ENCODE data around the gene REEP6. TPM values are rescaled to one million over a fixed set of nuclear protein-coding genes. Genes with fewer than 3 reads are reported as not detected.

The REEP6 gene
- 5.1 TPM for total RNA-seq

GRCh38 chr19:1491114-1491848 lies at the start of gene REEP6:
TSS of gene REEP6 (plus strand) at chr19:1491181. CDS start at chr19:1491270, 89 bp downstream.

GRCh38 chr19:1449467-1450442 lies 41.2 kb upstream of the REEP6 start, which contains the start of gene APC2:
TSS of gene APC2 (plus strand) at chr19:1450121. CDS start at chr19:1453002, 2,881 bp downstream.

GRCh38 chr19:1478934-1479707 lies 11.9 kb upstream of the REEP6 start, which contains the start of gene C19orf25:
TSS of gene C19orf25 (minus strand) at chr19:1479215. CDS start at chr19:1478903, 312 bp downstream.

GRCh38 chr19:1490311-1491113 lies 469 bp upstream of the REEP6 start, which contains the start of gene PCSK4:
TSS of gene PCSK4 (minus strand) at chr19:1490350. CDS start at chr19:1490346, 4 bp downstream.

GRCh38 chr19:1512671-1513498 lies 21.9 kb downstream of the REEP6 start, which contains the start of gene ADAMTSL5:
TSS of gene ADAMTSL5 (minus strand) at chr19:1513019. CDS start at chr19:1510943, 2,076 bp downstream.

GRCh38 chr19:1523412-1524286 lies 32.7 kb downstream of the REEP6 start, which contains the start of gene PLK5:
TSS of gene PLK5 (plus strand) at chr19:1524077. CDS start at chr19:1526997, 2,920 bp downstream.

Other genes starting within 250 kb of the REEP6 start
- 18.5 TPM for gene ATP5F1D, start 249.4 kb upstream of the REEP6 start, total RNA-seq
- gene MIDN, start 242.6 kb upstream of the REEP6 start, total RNA-seq, result 14.1 TPM
- 512 TPM for gene CIRBP, start 221.8 kb upstream of the REEP6 start, total RNA-seq
- gene FAM174C, start 215.7 kb upstream of the REEP6 start, total RNA-seq, result 5.8 TPM
- 12.5 TPM for gene EFNA2, start 205.3 kb upstream of the REEP6 start, total RNA-seq
- gene NDUFS7, start 107.3 kb upstream of the REEP6 start, total RNA-seq, result 44.8 TPM
- 22.1 TPM for gene GAMT, start 89.6 kb upstream of the REEP6 start, total RNA-seq
- 27.2 TPM for gene DAZAP1, start 83.6 kb upstream of the REEP6 start, total RNA-seq
- gene RPS15, start 52.8 kb upstream of the REEP6 start, total RNA-seq, result 300 TPM
- 122 TPM for gene APC2, start 41.1 kb upstream of the REEP6 start, total RNA-seq
- gene C19orf25, start 12.0 kb upstream of the REEP6 start, total RNA-seq, result 22.8 TPM
- 3.9 TPM for gene PCSK4, start 831 bp upstream of the REEP6 start, total RNA-seq
- gene ADAMTSL5, start 21.8 kb downstream of the REEP6 start, total RNA-seq, result not detected
- gene PLK5, start 32.9 kb downstream of the REEP6 start, total RNA-seq, result 0.23 TPM
- gene MEX3D, start 77.1 kb downstream of the REEP6 start, total RNA-seq, result 33.9 TPM
- gene MBD3, start 101.7 kb downstream of the REEP6 start, total RNA-seq, result 42.4 TPM
- gene UQCR11, start 114.3 kb downstream of the REEP6 start, total RNA-seq, result 61.8 TPM
- gene TCF3, start 161.4 kb downstream of the REEP6 start, total RNA-seq, result 27.0 TPM

Measured in diencephalon (tissue), 1 donor.